IMR-90 (cell line): Measurements from ENCODE around the gene ABHD17C. TPM values are rescaled to one million over a fixed set of nuclear protein-coding genes. Genes with fewer than 3 reads are reported as not detected.

Source experiments
- ATAC-seq: fragments of 200-7000 bp; cut with Tn5 transposase; 2 replicates; pipeline ENCODE4 v1.9.1; 2020; ENCODE audit warnings: low read depth, mild to moderate bottlenecking, moderate library complexity
- BruUV-seq: library from RNA; stranded (reverse); fragments of 400-500 nt; replicated peaks from 2 replicates; lab custom pipeline; 2021; lab: Mats Ljungman, UMichigan
- CTCF ChIA-PET: fragments of 300-600 bp; formaldehyde crosslinking; extraction: SDS; loops from one replicate; lab custom pipeline; 2021; ENCODE audit warnings: antibody characterized with exemption; lab: Yijun Ruan, JAX
- POLR2A ChIA-PET: fragments of 300-600 bp; sonication (Branson Sonifier 250); formaldehyde crosslinking; loops from one replicate; lab custom pipeline; 2022; ENCODE audit warnings: antibody characterized with exemption; ENCODE audit not compliant: unreplicated experiment; lab: Charles Lee
- DNase-seq: peaks from one replicate; pipeline ENCODE4 v3.0.0; 2013
- H2AFZ ChIP-seq: replicated peaks from 2 replicates; pipeline ENCODE3; 2013; ENCODE audit warnings: low read length, mild to moderate bottlenecking; ENCODE audit not compliant: poor library complexity
- H2AK5ac ChIP-seq: 2 replicates; pipeline ENCODE4 v1.6.1; 2013; ENCODE audit warnings: low read depth, low read length, inconsistent platforms
- H2AK9ac ChIP-seq: replicated peaks from 2 replicates; pipeline ENCODE3; 2013; ENCODE audit warnings: mild to moderate bottlenecking, low read depth, low read length, moderate library complexity; ENCODE audit not compliant: poor library complexity
- H2BK120ac ChIP-seq: 2 replicates; pipeline ENCODE4 v1.6.1; 2013; ENCODE audit warnings: low read depth, low read length, inconsistent platforms
- H2BK15ac ChIP-seq: 3 replicates; pipeline ENCODE4 v1.6.1; 2013; ENCODE audit warnings: low read depth, low read length, inconsistent platforms
- H2BK20ac ChIP-seq: 2 replicates; pipeline ENCODE4 v1.6.1; 2013; ENCODE audit warnings: low read depth, mild to moderate bottlenecking, inconsistent platforms, low read length, moderate library complexity
- H2BK5ac ChIP-seq: 2 replicates; pipeline ENCODE4 v1.6.1; 2013; ENCODE audit warnings: mild to moderate bottlenecking, low read depth, low read length, inconsistent platforms; ENCODE audit not compliant: poor library complexity, severe bottlenecking
- H3K14ac ChIP-seq: replicated peaks from 2 replicates; pipeline ENCODE4 v1.6.1; 2013; ENCODE audit warnings: low read depth, low read length, inconsistent platforms
- H3K18ac ChIP-seq: 2 replicates; pipeline ENCODE4 v1.6.1; 2013; ENCODE audit warnings: low read depth, low read length, control low read depth
- H3K23ac ChIP-seq: 2 replicates; pipeline ENCODE4 v1.6.1; 2013; ENCODE audit warnings: low read depth, low read length, inconsistent platforms
- H3K27ac ChIP-seq: 2 replicates; pipeline ENCODE4 v1.5.1; 2013; ENCODE audit warnings: mild to moderate bottlenecking, control low read depth, low read length; ENCODE audit not compliant: insufficient read depth
- H3K27me3 ChIP-seq: 2 replicates; pipeline ENCODE4 v1.6.1; 2013; ENCODE audit warnings: low read length; ENCODE audit not compliant: control insufficient read depth, insufficient read depth
- H3K36me3 ChIP-seq: 2 replicates; pipeline ENCODE4 v1.6.1; 2013; ENCODE audit warnings: low read length, mixed read lengths; ENCODE audit not compliant: control insufficient read depth, insufficient read depth
- H3K4ac ChIP-seq: 2 replicates; pipeline ENCODE4 v1.6.1; 2013; ENCODE audit warnings: low read depth, low read length, inconsistent platforms
- H3K4me1 ChIP-seq: 2 replicates; pipeline ENCODE4 v1.6.1; 2013; ENCODE audit warnings: low read length, mixed read lengths; ENCODE audit not compliant: control insufficient read depth, insufficient read depth
- H3K4me2 ChIP-seq: 2 replicates; pipeline ENCODE4 v1.6.1; 2013; ENCODE audit warnings: low read depth, mild to moderate bottlenecking, control low read depth, low read length, moderate library complexity
- H3K4me3 ChIP-seq: 2 replicates; pipeline ENCODE4 v1.5.1; 2013; ENCODE audit warnings: low read depth, mild to moderate bottlenecking, control low read depth, low read length, moderate library complexity; ENCODE audit not compliant: insufficient read depth
- H3K56ac ChIP-seq: 2 replicates; pipeline ENCODE4 v1.6.1; 2013; ENCODE audit warnings: low read length, inconsistent platforms; ENCODE audit not compliant: insufficient read depth; ENCODE audit errors: extremely low read depth
- H3K79me1 ChIP-seq, 2 experiments: 2 replicates each; pipeline ENCODE4 v1.6.1; 2013; ENCODE audit warnings: low read length in 2 of 2, inconsistent platforms in 1 of 2, low read depth in 1 of 2
- H3K9ac ChIP-seq: 2 replicates; pipeline ENCODE4 v1.6.1; 2013; ENCODE audit warnings: low read depth, low read length, control low read depth
- H3K9me1 ChIP-seq: 2 replicates; pipeline ENCODE4 v1.6.1; 2013; ENCODE audit warnings: low read length, inconsistent platforms; ENCODE audit not compliant: insufficient read depth
- H3K9me3 ChIP-seq: 2 replicates; pipeline ENCODE4 v1.6.1; 2013; ENCODE audit warnings: low read length; ENCODE audit not compliant: control insufficient read depth, insufficient read depth
- H4K20me1 ChIP-seq: 2 replicates; pipeline ENCODE4 v1.6.1; 2013; ENCODE audit warnings: low read length, inconsistent platforms; ENCODE audit not compliant: insufficient read depth
- H4K5ac ChIP-seq: 2 replicates; pipeline ENCODE4 v1.6.1; 2013; ENCODE audit warnings: mild to moderate bottlenecking, low read depth, low read length, control low read depth
- H4K8ac ChIP-seq, 2 experiments: 2 replicates each; pipeline ENCODE4 v1.6.1; 2013; ENCODE audit warnings: low read depth in 2 of 2, low read length in 2 of 2, control low read depth in 1 of 2, inconsistent platforms in 1 of 2
- H4K91ac ChIP-seq: 2 replicates; pipeline ENCODE4 v1.6.1; 2013; ENCODE audit warnings: low read depth, low read length, inconsistent platforms; ENCODE audit not compliant: insufficient read depth
- CHD1 ChIP-seq: IDR thresholded peaks from 2 replicates; pipeline ENCODE4 v1.6.1; 2012; ENCODE audit warnings: low read depth, low read length, improper control_type of control experiment
- FOS ChIP-seq: fragments of 150-350 bp; IDR thresholded peaks from 2 replicates; pipeline ENCODE4 v1.6.1; 2016; ENCODE audit warnings: low read depth, low read length
- MAFK ChIP-seq: IDR thresholded peaks from 2 replicates; pipeline ENCODE4 v1.6.1; 2012; ENCODE audit warnings: low read depth, low read length, improper control_type of control experiment
- MXI1 ChIP-seq: IDR thresholded peaks from 2 replicates; pipeline ENCODE4 v1.6.1; 2012; ENCODE audit warnings: low read depth, mild to moderate bottlenecking, low read length, moderate library complexity, borderline replicate concordance
- POLR2A ChIP-seq: IDR thresholded peaks from 2 replicates; pipeline ENCODE4 v1.6.1; 2012; ENCODE audit warnings: mild to moderate bottlenecking, low read depth, low read length
- RAD21 ChIP-seq: IDR thresholded peaks from 2 replicates; pipeline ENCODE4 v1.6.1; 2012; ENCODE audit warnings: low read length, improper control_type of control experiment
- RCOR1 ChIP-seq: IDR thresholded peaks from 2 replicates; pipeline ENCODE4 v1.6.1; 2012; ENCODE audit warnings: mild to moderate bottlenecking, low read length, improper control_type of control experiment; ENCODE audit not compliant: insufficient replicate concordance
- SMC3 ChIP-seq: fragments of 150-350 bp; IDR thresholded peaks from 2 replicates; pipeline ENCODE4 v1.6.1; 2016; ENCODE audit warnings: low read depth, mild to moderate bottlenecking, antibody characterized with exemption, low read length, moderate library complexity
- WGBS, 2 experiments: methylation state at CpG; one replicate each; pipeline versions ENCODE4 v1.1.5 to v1.1.7; 2013; ENCODE audit warnings: missing lambda C conversion rate in 2 of 2; ENCODE audit not compliant: insufficient read length in 1 of 2; ENCODE audit errors: extremely low coverage in 2 of 2; 5-methylcytosine and 5-hydroxymethylcytosine counted together
- dilution Hi-C: fragments of 300-500 bp; cut with HindIII; formaldehyde crosslinking; loops from one replicate; pipeline ENCODE4 v1.14.3; 2018; ENCODE audit warnings: low sequenced_read_pairs; ENCODE audit not compliant: unreplicated experiment
- in situ Hi-C: fragments of 300-500 bp; cut with MboI; formaldehyde crosslinking; loops from 3 replicates; pipeline ENCODE4 v1.14.3; 2019; ENCODE audit warnings: low sequenced_read_pairs, inconsistent platforms, mixed read lengths
- intact Hi-C: fragments of 100-400 bp; cut with micrococcal nuclease; formaldehyde crosslinking; loops from 2 replicates; pipeline ENCODE4 v1.10.0; 2022
- polyA plus RNA-seq, 3 experiments: library from polyadenylated mRNA; depleted of rRNA; stranded (reverse); fragments of >200 nt; gene quantifications; 2 replicates each; pipeline ENCODE4 v1.2.3, GENCODE V29; 2012; ENCODE audit warnings: low replicate concordance in 1 of 3
- total RNA-seq: library from RNA; depleted of rRNA; stranded (reverse); fragments of >200 nt; gene quantifications from 2 replicates; pipeline ENCODE4 v1.2.3, GENCODE V29; 2012
- TF ChIP-seq, protein P1 (sequence below): conservative IDR thresholded peaks from 2 replicates; pipeline ENCODE4 v1.5.1; 2012; ENCODE audit warnings: mild to moderate bottlenecking, low read depth, low read length, improper control_type of control experiment
- TF ChIP-seq, protein P2 (sequence below): fragments of 150-350 bp; IDR thresholded peaks from 2 replicates; pipeline ENCODE4 v1.6.1; 2017; ENCODE audit warnings: mild to moderate bottlenecking, antibody characterized with exemption, low read length, low read depth

ABHD17C gene
- total and polyA plus RNA-seq, 2 of the 4 experiments (the other 2 are of a cell fraction): 5.4 to 10.3 TPM

GRCh38 chr15:80735344-80735743 lies 40.2 kb downstream of the ABHD17C start:
- peaks cover 35% of the 10 kb centered on the region for H3K9me1 ChIP-seq
- no peak overlapping the region for H2BK15ac ChIP-seq
- ChIA-PET CTCF (no interaction called here), POLR2A (no interaction called here)
- no peak overlapping the region for H3K4me3 ChIP-seq
- H3K23ac ChIP-seq: no peak overlapping the region
- H4K8ac ChIP-seq: no peak overlapping the region
- peaks cover 9% of the 10 kb centered on the region; the same call in 1 of the 2 replicates for H3K36me3 ChIP-seq
- H3K9me3 ChIP-seq: no peaks in the 10 kb centered on the region
- no peak overlapping the region for H2BK120ac ChIP-seq
- H2BK5ac ChIP-seq: no peak overlapping the region
- no peak overlapping the region for H3K9ac ChIP-seq
- H3K4ac ChIP-seq: no peak overlapping the region
- H3K27me3 ChIP-seq: no peaks in the 10 kb centered on the region
- H2AFZ ChIP-seq: no peak overlapping the region
- TF ChIP-seq, protein P1, sequence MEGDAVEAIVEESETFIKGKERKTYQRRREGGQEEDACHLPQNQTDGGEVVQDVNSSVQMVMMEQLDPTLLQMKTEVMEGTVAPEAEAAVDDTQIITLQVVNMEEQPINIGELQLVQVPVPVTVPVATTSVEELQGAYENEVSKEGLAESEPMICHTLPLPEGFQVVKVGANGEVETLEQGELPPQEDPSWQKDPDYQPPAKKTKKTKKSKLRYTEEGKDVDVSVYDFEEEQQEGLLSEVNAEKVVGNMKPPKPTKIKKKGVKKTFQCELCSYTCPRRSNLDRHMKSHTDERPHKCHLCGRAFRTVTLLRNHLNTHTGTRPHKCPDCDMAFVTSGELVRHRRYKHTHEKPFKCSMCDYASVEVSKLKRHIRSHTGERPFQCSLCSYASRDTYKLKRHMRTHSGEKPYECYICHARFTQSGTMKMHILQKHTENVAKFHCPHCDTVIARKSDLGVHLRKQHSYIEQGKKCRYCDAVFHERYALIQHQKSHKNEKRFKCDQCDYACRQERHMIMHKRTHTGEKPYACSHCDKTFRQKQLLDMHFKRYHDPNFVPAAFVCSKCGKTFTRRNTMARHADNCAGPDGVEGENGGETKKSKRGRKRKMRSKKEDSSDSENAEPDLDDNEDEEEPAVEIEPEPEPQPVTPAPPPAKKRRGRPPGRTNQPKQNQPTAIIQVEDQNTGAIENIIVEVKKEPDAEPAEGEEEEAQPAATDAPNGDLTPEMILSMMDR: no peak
- no peak for TF ChIP-seq FOS
- no peak for TF ChIP-seq MXI1
- no peak for TF ChIP-seq CHD1
- TF ChIP-seq, protein P2, sequence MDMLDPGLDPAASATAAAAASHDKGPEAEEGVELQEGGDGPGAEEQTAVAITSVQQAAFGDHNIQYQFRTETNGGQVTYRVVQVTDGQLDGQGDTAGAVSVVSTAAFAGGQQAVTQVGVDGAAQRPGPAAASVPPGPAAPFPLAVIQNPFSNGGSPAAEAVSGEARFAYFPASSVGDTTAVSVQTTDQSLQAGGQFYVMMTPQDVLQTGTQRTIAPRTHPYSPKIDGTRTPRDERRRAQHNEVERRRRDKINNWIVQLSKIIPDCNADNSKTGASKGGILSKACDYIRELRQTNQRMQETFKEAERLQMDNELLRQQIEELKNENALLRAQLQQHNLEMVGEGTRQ: no peak
- no peak for TF ChIP-seq RAD21
- no peak for TF ChIP-seq RCOR1
- no peak for TF ChIP-seq MAFK
- no peak for TF ChIP-seq SMC3
- TF ChIP-seq POLR2A: no peak
- 96% methylated on average over 7 of the region's 8 CpGs; no CpG with 5 or more reads in 1 of the 2 experiments for WGBS, 2 experiments
- peaks cover 67% of the 10 kb centered on the region for H4K20me1 ChIP-seq
- intact Hi-C loops: loop anchor here (1.0 kb wide), 1 partner anchor 8 kb away; no protein-coding TSS in a partner anchor
- H2AK9ac ChIP-seq: no peak overlapping the region
- no TSS peak for BruUV-seq
- no peak overlapping the region for H3K14ac ChIP-seq
- H3K56ac ChIP-seq: no peak overlapping the region
- H4K5ac ChIP-seq: no peak overlapping the region
- H3K18ac ChIP-seq: no peak overlapping the region
- H2BK20ac ChIP-seq: no peak overlapping the region
- H4K91ac ChIP-seq: no peak overlapping the region; the same call in 1 of the 2 replicates
- no peak overlapping the region for H2AK5ac ChIP-seq
- DNase-seq: no peak
- ATAC-seq: no peak
- no peak overlapping the region for H3K4me2 ChIP-seq
- in situ Hi-C loops: no loop called here
- peaks cover 14% of the 10 kb centered on the region for H3K4me1 ChIP-seq
- peaks cover 49 to 92% of the 10 kb centered on the region in 2 experiments for H3K79me1 ChIP-seq
- dilution Hi-C loops: no loop called here
- H3K27ac ChIP-seq: no peak overlapping the region
